Posterior vena cava (tissue), 2 donors: ENCODE data around the gene SLC16A11. TPM values are rescaled to one million over a fixed set of nuclear protein-coding genes. Genes with fewer than 3 reads are reported as not detected.
"Not testable (repeated sequence)": the region's sequence is repeated elsewhere in the genome, so short reads cannot be mapped to it uniquely, and the experiment has no call there.

Source experiments
- DNase-seq: peaks from one replicate; pipeline ENCODE4 v3.0.0-alpha.2; 2020; ENCODE audit warnings: low spot score
- intact Hi-C, 2 donors: fragments of 100-400 bp; cut with DNase I; formaldehyde crosslinking; loops; one replicate each; pipeline versions ENCODE4 v1.14.1 to v1.14.2; 2022 to 2023
- total RNA-seq, 2 donors: library from RNA; stranded (reverse); fragmentation: NEBNext Ultra II Directional; extraction: Animal tissue kit (Norgen Biotek cat#: 25700); gene quantifications; one replicate each; pipeline ENCODE4 v1.2.1, GENCODE V29; 2021
- donor health status: DM: yes; HTN: yes; CAD: no.
- donor health status: DM: yes; HTN: yes; CAD: no.

The SLC16A11 gene
- total RNA-seq, 2 donors from 2014 or later: 0.52 to 1.3 TPM

DNA sequence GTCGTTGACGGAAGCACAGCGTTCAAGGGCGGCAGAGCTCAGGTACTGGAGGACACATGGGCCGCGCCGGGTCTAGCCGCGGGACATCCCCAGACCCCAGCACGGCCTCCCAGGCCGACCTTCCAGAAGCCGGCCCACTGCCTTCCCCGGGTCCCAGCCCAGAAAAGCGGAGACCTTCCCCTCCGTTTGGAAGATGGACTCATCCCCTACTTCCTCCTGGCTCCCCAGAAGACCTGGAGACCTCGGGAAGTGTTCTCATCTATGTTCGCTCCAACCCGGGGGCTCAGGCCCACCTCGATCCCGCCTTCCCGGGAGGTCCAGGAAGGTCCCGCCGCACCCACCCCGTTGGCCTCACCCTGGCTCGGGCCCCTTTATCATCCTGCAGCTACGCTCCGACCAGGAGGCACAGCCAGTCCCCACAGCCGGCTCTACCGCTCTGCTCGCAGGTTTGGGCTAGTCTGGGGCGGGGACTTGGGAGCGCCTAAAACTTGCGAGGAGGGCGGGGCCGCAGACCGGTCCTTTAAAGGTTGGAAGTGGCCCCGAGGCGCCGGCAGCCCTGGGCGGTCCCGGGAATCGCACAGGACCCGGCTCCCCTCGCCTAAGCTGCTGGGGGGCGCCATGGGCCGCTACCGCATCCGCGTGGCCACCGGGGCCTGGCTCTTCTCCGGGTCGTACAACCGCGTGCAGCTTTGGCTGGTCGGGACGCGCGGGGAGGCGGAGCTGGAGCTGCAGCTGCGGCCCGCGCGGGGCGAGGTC is 48.2 kb downstream of the SLC16A11 start, which contains the start of gene ALOX12:
Gene ALOX12, plus strand, starts transcription at position 550 of the 756 bp plus-strand sequence. Its CDS starts 69 bp downstream, at position 619.
- intact Hi-C loops: no loop called here
- DNase-seq: no peak

GRCh38 chr17:6994666-6995256 is 49.1 kb downstream of the SLC16A11 start:
- intact Hi-C loops: no loop called here
- DNase-seq: no peak

GRCh38 chr17:6994118-6994598 is 49.7 kb downstream of the SLC16A11 start:
- intact Hi-C loops: no loop called here
- DNase-seq: no peak

GRCh38 chr17:6993613-6994056 is 50.3 kb downstream of the SLC16A11 start:
- DNase-seq, intact Hi-C loops: not testable (repeated sequence)

Other genes with a start within 250 kb of the SLC16A11 start
- not detected for gene TEKT1, start 212.4 kb downstream of the SLC16A11 start, total RNA-seq
- under 1 TPM in 1 of 2 donors, not detected in 1; 0.14 TPM for gene ALOX12, start 48.0 kb downstream of the SLC16A11 start, total RNA-seq
- gene RNASEK, start 31.5 kb downstream of the SLC16A11 start, total RNA-seq: 100 to 1,000 TPM; 153 to 154 TPM
- gene BCL6B, start 21.0 kb downstream of the SLC16A11 start, total RNA-seq: 10 to 100 TPM; 21.2 to 29.7 TPM
- gene SLC16A13, start 8.1 kb downstream of the SLC16A11 start, total RNA-seq: 1 to 10 TPM; 1.5 to 1.6 TPM
- 10 to 100 TPM in 1 of 2 donors, 1 to 10 TPM in 1; 5.9 to 13.9 TPM for gene CLEC10A, start 36.2 kb upstream of the SLC16A11 start, total RNA-seq
- 1 to 10 TPM in 1 of 2 donors, under 1 TPM in 1; 0.90 to 1.3 TPM for gene ASGR2, start 70.7 kb upstream of the SLC16A11 start, total RNA-seq
- 1 to 10 TPM; 1.2 to 2.2 TPM for gene ASGR1, start 135.3 kb upstream of the SLC16A11 start, total RNA-seq
- gene DLG4, start 175.7 kb upstream of the SLC16A11 start, total RNA-seq: 10 to 100 TPM; 20.8 to 21.2 TPM
- gene ACADVL, start 175.8 kb upstream of the SLC16A11 start, total RNA-seq: 100 to 1,000 TPM; 444 to 567 TPM
- gene DVL2, start 190.4 kb upstream of the SLC16A11 start, total RNA-seq: 10 to 100 TPM; 21.9 to 26.7 TPM
- 10 to 100 TPM; 20.4 to 27.5 TPM for gene PHF23, start 195.4 kb upstream of the SLC16A11 start, total RNA-seq
- 100 to 1,000 TPM; 341 to 405 TPM for gene GABARAP, start 198.4 kb upstream of the SLC16A11 start, total RNA-seq
- gene CTDNEP1, start 207.6 kb upstream of the SLC16A11 start, total RNA-seq: 10 to 100 TPM; 79.5 to 89.2 TPM
- gene ELP5, start 208.1 kb upstream of the SLC16A11 start, total RNA-seq: 10 to 100 TPM; 36.5 to 40.0 TPM
- 1 to 10 TPM; 1.6 to 4.4 TPM for gene CLDN7, start 218.4 kb upstream of the SLC16A11 start, total RNA-seq
- gene SLC2A4, start 237.6 kb upstream of the SLC16A11 start, total RNA-seq: 10 to 100 TPM; 13.5 to 21.3 TPM